BLaER1 treated with 17β-estradiol and CSF1 and Interleukin-3, amounts not matched to agents 10 nM and 100 nM (cell line): ENCODE data around the gene SLC22A1.
"Not testable (repeated sequence)": the region's sequence is repeated elsewhere in the genome, so short reads cannot be mapped to it uniquely, and the experiment has no call there.

Experiments used
- H3K27ac ChIP-seq, 11 experiments: shearing (Covaris generic); formaldehyde crosslinking; 2 replicates each; pipeline ENCODE4 v1.8.1; 2022
- H3K27me3 ChIP-seq, 11 experiments: shearing (Covaris generic); formaldehyde crosslinking; 2 replicates each; pipeline ENCODE4 v1.8.1; 2022
- H3K36me3 ChIP-seq, 11 experiments: shearing (Covaris generic); formaldehyde crosslinking; 2 replicates each; pipeline ENCODE4 v1.8.1; 2022
- H3K4me1 ChIP-seq, 10 experiments: shearing (Covaris generic); formaldehyde crosslinking; 2 replicates each; pipeline ENCODE4 v1.8.1; 2022
- H3K4me2 ChIP-seq, 11 experiments: shearing (Covaris generic); formaldehyde crosslinking; 2 replicates each; pipeline ENCODE4 v1.8.1; 2022
- H3K4me3 ChIP-seq, 10 experiments: shearing (Covaris generic); formaldehyde crosslinking; 2 replicates each; pipeline ENCODE4 v1.8.1; 2022
- H3K9ac ChIP-seq, 11 experiments: shearing (Covaris generic); formaldehyde crosslinking; 2 replicates each; pipeline ENCODE4 v1.8.1; 2022
- H3K9me3 ChIP-seq, 11 experiments: shearing (Covaris generic); formaldehyde crosslinking; replicated peaks in 1 of 11; 2 replicates each; pipeline ENCODE4 v1.8.1; 2022
- H4K20me1 ChIP-seq, 11 experiments: shearing (Covaris generic); formaldehyde crosslinking; 2 replicates each; pipeline ENCODE4 v1.8.1; 2022
- Cebpa-rat ChIP-seq, 11 experiments: shearing (Covaris generic); IDR thresholded peaks; 2 replicates each; pipeline ENCODE4 v1.8.1; 2022

Gene SLC22A1

DNA sequence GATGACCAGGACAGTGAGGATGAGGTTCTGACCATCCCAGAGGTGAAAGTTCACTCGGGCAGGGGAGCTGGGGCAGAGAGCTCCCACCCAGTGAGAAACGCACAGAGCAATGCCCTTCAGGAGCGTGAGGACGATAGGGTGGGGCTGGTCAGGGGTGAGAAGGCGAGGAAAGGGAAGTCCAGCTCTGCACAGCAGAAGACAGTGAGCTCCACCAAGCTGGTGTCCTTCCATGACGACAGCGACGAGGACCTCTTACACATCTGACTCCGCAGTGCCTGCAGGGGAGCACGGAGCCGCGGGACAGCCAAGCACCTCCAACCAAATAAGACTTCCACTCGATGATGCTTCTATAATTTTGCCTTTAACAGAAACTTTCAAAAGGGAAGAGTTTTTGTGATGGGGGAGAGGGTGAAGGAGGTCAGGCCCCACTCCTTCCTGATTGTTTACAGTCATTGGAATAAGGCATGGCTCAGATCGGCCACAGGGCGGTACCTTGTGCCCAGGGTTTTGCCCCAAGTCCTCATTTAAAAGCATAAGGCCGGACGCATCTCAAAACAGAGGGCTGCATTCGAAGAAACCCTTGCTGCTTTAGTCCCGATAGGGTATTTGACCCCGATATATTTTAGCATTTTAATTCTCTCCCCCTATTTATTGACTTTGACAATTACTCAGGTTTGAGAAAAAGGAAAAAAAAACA, 16.6 kb upstream of the SLC22A1 start:
- Histone ChIP-seq H3K27me3 (no peaks in the 10 kb centered on the region), H3K9me3 (no peaks in the 10 kb centered on the region), H3K4me1 (peaks cover 21 to 25% (median 23%) of the 10 kb centered on the region in 10 experiments), H4K20me1 (peaks cover 7 to 62% (median 18%) of the 10 kb centered on the region in 11 experiments; a peak in 18 of 22 replicates), H3K36me3 (peaks cover 63 to 91% (median 77%) of the 10 kb centered on the region in 11 experiments), H3K4me3 (no peak overlapping the region), H3K4me2 (no peak overlapping the region), H3K27ac (no peak overlapping the region), H3K9ac (no peak overlapping the region)
- no peak for TF ChIP-seq Cebpa-rat (IDR thresholded peaks at IDR 0.05)

DNA sequence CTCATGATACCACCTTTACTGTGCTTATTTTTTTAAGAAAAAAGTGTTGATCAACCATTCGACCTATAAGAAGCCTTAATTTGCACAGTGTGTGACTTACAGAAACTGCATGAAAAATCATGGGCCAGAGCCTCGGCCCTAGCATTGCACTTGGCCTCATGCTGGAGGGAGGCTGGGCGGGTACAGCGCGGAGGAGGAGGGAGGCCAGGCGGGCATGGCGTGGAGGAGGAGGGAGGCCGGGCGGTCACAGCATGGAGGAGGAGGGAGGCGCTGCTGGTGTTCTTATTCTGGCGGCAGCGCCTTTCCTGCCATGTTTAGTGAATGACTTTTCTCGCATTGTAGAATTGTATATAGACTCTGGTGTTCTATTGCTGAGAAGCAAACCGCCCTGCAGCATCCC, 15.6 kb upstream of the SLC22A1 start:
- no peaks in the 10 kb centered on the region for H3K27me3 ChIP-seq
- H3K36me3 ChIP-seq = peaks cover 63 to 99% (median 79%) of the 10 kb centered on the region in 11 experiments
- no peak overlapping the region for H3K4me2 ChIP-seq
- no peak overlapping the region for H3K4me3 ChIP-seq
- H3K9me3 ChIP-seq = no peaks in the 10 kb centered on the region
- TF ChIP-seq Cebpa-rat (IDR thresholded peaks at IDR 0.05) = no peak
- peaks cover 11 to 15% (median 12%) of the 10 kb centered on the region in 10 experiments for H3K4me1 ChIP-seq
- H4K20me1 ChIP-seq = peaks cover 7 to 52% (median 18%) of the 10 kb centered on the region in 11 experiments; a peak in 18 of 22 replicates
- H3K27ac ChIP-seq = no peak overlapping the region
- H3K9ac ChIP-seq = no peak overlapping the region

DNA sequence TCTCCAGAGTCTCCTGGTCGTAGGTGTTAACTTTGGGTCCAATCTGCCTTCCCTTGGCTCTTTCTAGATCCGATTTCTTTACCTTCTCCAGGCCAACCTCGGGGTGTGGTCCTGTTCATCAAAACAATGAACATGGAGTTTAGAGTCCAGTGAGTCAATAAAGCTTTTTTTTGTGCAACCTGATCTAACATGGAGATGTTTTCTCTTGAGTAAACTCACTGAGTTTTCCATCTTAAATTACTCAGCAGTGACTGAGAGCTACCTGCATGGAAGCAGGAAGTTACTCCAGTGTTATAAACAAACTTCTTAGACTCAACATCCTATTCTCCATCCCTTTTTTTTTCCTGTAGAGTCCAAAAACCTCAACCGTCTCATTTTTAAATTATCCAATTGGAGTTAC, 14.9 kb upstream of the SLC22A1 start:
- Histone ChIP-seq H3K27ac (no peak overlapping the region), H3K4me2 (no peak overlapping the region), H3K36me3 (peaks cover 57 to 97% (median 73%) of the 10 kb centered on the region in 11 experiments), H3K4me1 (peaks cover 4 to 8% (median 6%) of the 10 kb centered on the region in 10 experiments; a peak in 19 of 20 replicates), H4K20me1 (peaks cover 4 to 45% (median 14%) of the 10 kb centered on the region in 11 experiments; a peak in 18 of 22 replicates), H3K9ac (no peak overlapping the region), H3K4me3 (no peak overlapping the region), H3K27me3 (no peaks in the 10 kb centered on the region), H3K9me3 (no peaks in the 10 kb centered on the region)
- TF ChIP-seq Cebpa-rat (IDR thresholded peaks at IDR 0.05) = no peak

DNA sequence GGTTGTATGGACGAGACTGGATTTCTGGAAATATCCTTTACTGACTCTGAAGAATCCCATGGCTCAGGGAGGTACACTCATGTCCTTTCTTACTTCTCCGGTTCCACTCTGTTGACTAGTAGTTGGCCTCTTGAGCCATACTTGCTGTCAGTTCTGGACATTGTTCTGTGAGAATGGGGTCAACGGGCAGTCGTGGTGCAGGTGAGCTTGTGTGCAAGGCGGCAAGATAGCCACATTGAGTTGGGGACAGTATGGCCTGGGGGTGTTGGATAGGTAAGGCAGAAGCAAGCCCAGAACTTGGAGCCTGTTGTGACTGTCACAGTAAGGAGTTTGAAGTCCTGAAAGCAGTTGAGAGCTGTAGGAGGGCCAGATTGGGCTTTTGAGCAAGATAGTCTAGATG, 13.5 kb upstream of the SLC22A1 start:
- no peak for TF ChIP-seq Cebpa-rat (IDR thresholded peaks at IDR 0.05)
- Histone ChIP-seq H4K20me1 (peaks cover 0 to 31% (median 0%) of the 10 kb centered on the region in 11 experiments; a peak in 3 of 22 replicates), H3K9ac (no peak overlapping the region), H3K4me2 (no peak overlapping the region), H3K27ac (no peak overlapping the region), H3K36me3 (peaks cover 43 to 97% (median 61%) of the 10 kb centered on the region in 11 experiments), H3K4me3 (no peak overlapping the region), H3K4me1 (no peaks in the 10 kb centered on the region), H3K27me3 (no peaks in the 10 kb centered on the region), H3K9me3 (no peaks in the 10 kb centered on the region)

DNA sequence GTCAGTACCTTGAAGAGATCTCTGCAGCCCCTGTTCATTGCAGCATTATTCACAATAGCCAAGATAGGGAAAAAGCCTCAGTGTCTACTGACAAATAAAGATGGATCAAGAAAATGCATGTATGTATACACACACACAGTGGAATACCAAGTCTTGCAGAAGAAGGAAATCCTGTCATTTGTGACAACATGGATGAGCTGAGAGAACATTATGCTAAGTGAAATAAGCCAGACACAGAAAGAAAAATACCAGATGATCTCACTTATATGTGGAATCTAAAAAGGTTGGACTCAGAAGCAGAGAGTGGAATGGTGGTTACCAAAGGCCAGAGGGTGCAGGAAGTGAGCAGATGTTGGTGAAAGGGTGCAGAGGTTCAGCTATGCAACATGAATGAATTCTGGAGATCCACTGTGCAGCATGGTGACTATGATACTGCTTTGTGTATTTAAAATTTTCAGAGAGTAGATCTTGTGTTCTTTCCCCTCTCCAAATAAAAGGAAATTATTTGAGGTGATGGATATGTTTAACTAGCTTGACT, 11.0 kb upstream of the SLC22A1 start:
- Histone ChIP-seq H3K36me3 (peaks cover 19 to 85% (median 36%) of the 10 kb centered on the region in 11 experiments), H4K20me1 (peaks cover 0 to 15% (median 0%) of the 10 kb centered on the region in 11 experiments; a peak in 2 of 22 replicates), H3K9ac (no peak overlapping the region), H3K4me1 (no peaks in the 10 kb centered on the region), H3K27ac (no peak overlapping the region), H3K4me2 (no peak overlapping the region), H3K9me3 (peaks cover under 1 to 14% (median 6%) of the 10 kb centered on the region in 11 experiments; a peak in 10 of 22 replicates), H3K27me3 (no peaks in the 10 kb centered on the region), H3K4me3 (no peak overlapping the region)
- no peak for TF ChIP-seq Cebpa-rat (IDR thresholded peaks at IDR 0.05)

DNA sequence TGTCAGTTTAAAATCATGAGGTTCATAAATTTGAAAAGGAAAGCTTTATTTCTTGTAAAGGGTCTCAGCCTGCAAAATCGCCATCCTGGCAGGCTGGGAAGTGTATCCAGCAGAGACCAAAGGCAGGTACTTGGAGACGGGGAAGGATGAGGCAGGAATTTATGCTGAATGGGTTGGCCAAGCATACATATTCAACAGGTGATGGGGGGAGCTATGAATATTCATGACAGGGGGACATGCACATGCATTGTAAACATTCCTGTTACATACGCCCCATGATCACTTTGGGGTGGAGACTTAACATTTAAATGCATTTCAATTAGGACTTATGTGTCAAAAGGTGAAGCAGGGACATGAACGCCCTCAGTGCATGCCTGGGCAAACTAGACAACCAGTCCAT, 9.8 kb upstream of the SLC22A1 start:
- Histone ChIP-seq H3K4me3 (no peak overlapping the region), H3K4me2 (no peak overlapping the region), H3K4me1 (no peaks in the 10 kb centered on the region), H4K20me1 (peaks cover 0 to 6% (median 0%) of the 10 kb centered on the region in 11 experiments; a peak in 1 of 22 replicates), H3K36me3 (peaks cover 8 to 85% (median 31%) of the 10 kb centered on the region in 11 experiments), H3K9me3 (peaks cover 12 to 25% (median 17%) of the 10 kb centered on the region in 11 experiments), H3K27ac (no peak overlapping the region), H3K9ac (no peak overlapping the region), H3K27me3 (no peaks in the 10 kb centered on the region)
- TF ChIP-seq Cebpa-rat (IDR thresholded peaks at IDR 0.05) = no peak

DNA sequence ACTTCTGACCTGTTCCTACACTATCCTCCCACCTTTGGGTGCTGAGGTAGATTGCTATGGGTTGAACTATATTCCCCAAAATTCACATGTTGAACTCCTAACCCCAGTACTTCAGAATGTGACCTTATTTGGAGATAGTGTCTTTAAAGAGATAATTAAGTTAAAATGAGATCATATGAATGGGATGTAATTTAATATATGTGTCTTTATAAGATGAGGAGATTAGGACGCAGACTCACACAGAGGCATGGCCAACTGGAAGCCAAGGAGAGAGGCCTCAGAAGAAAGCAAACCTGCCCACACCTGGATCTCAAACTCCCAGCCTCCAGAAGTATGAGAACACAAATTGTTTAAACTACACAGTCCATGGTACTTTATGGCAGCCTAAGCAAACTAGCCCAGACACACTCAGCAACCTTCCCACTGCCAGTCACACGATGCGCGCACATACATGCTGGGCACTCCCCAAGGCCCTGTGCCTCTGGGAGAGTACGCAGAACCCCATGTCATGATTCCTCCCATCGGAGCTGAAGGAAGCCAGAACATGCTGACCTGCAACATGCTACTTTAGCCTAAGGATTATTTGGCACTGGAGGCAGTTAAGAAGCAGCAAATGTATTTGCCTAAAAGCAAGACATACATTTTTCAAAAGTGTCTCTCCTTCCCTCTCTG, 8.9 kb upstream of the SLC22A1 start:
- H3K9ac ChIP-seq = no peak overlapping the region
- H3K9me3 ChIP-seq = peaks cover 21 to 35% (median 27%) of the 10 kb centered on the region in 11 experiments
- no peaks in the 10 kb centered on the region for H4K20me1 ChIP-seq
- H3K4me3 ChIP-seq = no peak overlapping the region
- no peak overlapping the region for H3K4me2 ChIP-seq
- no peaks in the 10 kb centered on the region for H3K27me3 ChIP-seq
- H3K4me1 ChIP-seq = no peaks in the 10 kb centered on the region
- peaks cover 5 to 85% (median 28%) of the 10 kb centered on the region in 11 experiments for H3K36me3 ChIP-seq
- no peak for TF ChIP-seq Cebpa-rat (IDR thresholded peaks at IDR 0.05)
- H3K27ac ChIP-seq = no peak overlapping the region

DNA sequence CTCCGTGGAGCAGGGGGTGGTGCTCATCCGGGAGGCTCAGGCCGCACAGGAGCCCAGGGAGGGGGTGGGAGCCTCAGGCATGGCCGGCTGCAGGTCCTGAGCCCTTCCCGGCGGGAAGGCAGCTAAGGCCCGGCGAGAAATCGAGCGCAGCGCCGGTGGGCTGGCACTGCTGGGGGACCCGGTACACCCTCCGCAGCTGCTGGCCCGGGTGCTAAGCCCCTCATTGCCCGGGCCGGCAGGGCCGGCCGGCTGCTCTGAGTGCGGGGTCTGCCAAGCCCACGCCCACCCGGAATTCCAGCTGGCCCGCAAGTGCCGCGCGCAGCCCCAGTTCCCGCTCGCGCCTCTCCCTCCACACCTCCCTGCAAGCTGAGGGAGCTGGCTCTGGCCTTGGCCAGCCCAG, 7.1 kb upstream of the SLC22A1 start:
- H3K4me2 ChIP-seq, H3K4me3 ChIP-seq, H3K4me1 ChIP-seq, H4K20me1 ChIP-seq, H3K27ac ChIP-seq, H3K9ac ChIP-seq, H3K27me3 ChIP-seq: not testable (repeated sequence)
- Histone ChIP-seq H3K9me3 (peaks cover 34 to 49% (median 39%) of the 10 kb centered on the region in 11 experiments), H3K36me3 (peaks cover 14 to 79% (median 32%) of the 10 kb centered on the region in 11 experiments; a peak in 21 of 22 replicates)

DNA sequence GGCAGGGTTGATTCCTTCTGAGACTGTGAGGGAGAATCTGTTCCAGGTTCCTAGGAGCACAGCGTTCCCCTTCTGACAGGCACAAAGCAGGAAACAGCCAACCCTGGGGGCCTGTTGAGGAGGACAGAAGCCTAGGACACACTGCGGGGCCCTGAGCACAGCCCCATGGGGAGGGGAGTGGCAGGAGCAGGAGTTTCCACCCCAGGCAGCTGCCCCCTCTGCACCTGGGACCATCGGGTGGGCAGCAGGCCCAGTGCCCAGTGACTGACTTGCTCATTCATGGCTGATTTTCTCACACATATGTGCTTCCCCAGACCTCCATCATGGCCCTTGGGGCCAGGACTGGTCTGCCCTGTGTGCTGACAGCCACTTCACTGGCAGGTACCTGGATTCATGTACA, 6.2 kb upstream of the SLC22A1 start:
- Histone ChIP-seq H3K4me3 (no peak overlapping the region), H3K9ac (no peak overlapping the region), H3K4me1 (no peaks in the 10 kb centered on the region), H3K27me3 (no peaks in the 10 kb centered on the region), H3K36me3 (peaks cover 12 to 70% (median 26%) of the 10 kb centered on the region in 11 experiments; a peak in 20 of 22 replicates), H3K9me3 (peaks cover 34 to 49% (median 39%) of the 10 kb centered on the region in 11 experiments), H4K20me1 (no peaks in the 10 kb centered on the region), H3K27ac (no peak overlapping the region), H3K4me2 (no peak overlapping the region)
- TF ChIP-seq Cebpa-rat (IDR thresholded peaks at IDR 0.05) = no peak
